Epithelial cell of esophagus (primary cell): ENCODE measurements around the gene SKP1.

Experiments
- DNase-seq: peaks from one replicate; pipeline ENCODE4 v3.0.0; 2010; ENCODE audit warnings: low read depth
- H3K4me3 ChIP-seq: 2 replicates; pipeline ENCODE4 v1.5.1; 2011; ENCODE audit warnings: mild to moderate bottlenecking, low read length, control low read depth
- TF ChIP-seq, protein P1 (sequence below): IDR thresholded peaks from 2 replicates; pipeline ENCODE4 v1.5.1; 2011; ENCODE audit warnings: low read depth, mild to moderate bottlenecking, low read length, control low read depth, inconsistent platforms; ENCODE audit not compliant: insufficient read depth; ENCODE audit errors: missing control alignments

The SKP1 gene

DNA sequence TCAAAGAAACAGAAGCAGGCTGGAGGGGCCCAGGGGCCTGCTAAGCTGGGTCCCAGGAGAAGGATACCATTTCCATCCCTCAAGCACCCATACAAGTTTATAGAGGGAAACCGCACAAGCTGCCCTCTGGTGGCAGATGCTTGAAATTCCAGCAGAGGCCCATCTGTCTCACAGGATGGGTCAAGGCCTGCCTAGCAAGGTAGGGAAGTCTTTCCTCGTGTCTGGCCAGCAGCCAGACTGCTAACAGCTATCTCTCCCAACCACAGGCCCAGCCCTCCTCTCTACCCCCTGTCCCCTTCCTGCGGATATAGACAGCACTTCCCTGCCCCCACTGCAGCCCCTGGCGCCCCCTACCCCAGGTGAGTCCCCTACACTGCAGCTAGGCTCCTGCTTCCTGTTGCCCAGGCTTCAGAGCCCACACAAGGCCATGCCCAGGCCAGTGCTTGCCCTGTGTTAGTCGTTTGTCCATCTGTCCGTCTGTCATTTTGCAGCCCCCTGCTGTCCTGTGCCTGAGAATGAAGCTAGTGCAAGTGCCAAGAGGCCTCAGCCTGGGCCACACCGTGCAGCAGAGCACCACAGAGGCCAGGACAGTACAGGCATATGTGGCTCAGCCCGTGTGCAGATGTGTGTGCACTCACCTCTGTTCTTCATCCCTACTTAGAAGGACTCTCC lies 36.1 kb downstream of the SKP1 start:
- H3K4me3 ChIP-seq, result no peak overlapping the region
- peak; percentile 92 for DNase-seq
- TF ChIP-seq, protein P1, sequence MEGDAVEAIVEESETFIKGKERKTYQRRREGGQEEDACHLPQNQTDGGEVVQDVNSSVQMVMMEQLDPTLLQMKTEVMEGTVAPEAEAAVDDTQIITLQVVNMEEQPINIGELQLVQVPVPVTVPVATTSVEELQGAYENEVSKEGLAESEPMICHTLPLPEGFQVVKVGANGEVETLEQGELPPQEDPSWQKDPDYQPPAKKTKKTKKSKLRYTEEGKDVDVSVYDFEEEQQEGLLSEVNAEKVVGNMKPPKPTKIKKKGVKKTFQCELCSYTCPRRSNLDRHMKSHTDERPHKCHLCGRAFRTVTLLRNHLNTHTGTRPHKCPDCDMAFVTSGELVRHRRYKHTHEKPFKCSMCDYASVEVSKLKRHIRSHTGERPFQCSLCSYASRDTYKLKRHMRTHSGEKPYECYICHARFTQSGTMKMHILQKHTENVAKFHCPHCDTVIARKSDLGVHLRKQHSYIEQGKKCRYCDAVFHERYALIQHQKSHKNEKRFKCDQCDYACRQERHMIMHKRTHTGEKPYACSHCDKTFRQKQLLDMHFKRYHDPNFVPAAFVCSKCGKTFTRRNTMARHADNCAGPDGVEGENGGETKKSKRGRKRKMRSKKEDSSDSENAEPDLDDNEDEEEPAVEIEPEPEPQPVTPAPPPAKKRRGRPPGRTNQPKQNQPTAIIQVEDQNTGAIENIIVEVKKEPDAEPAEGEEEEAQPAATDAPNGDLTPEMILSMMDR, result peak; percentile 86

DNA sequence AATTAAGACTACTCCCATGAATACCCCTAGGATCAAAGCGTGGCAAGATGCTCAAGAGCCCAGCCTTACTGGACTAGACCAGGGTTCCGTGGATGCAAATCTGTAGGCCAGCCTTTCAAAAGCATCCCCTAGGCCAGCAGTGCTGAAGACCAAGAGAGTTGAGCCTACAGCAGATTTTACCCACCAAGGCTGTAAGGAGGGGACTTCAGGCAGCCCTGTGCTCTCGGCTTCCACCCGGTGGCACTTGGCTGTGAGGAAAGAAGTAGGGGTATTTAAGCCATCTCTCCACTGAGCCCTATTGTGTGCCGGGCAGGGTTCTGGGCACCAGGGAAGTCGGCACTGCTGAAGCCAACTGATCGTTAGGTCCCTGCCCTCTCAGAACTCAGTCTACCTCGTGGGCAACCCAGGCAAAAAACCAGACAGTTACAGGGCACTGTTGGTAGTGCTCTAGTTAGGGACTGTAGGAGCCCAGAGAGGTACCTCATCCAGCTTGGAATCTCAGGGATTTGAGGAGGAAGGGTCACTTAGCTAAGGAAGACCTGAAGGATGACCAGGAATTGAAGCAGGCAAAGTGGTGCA lies 36.8 kb downstream of the SKP1 start:
- TF ChIP-seq, protein P1, result no peak
- no peak overlapping the region for H3K4me3 ChIP-seq
- DNase-seq, result no peak

- no peak overlapping the region for H3K4me3 ChIP-seq
- TF ChIP-seq, protein P1, result no peak
- DNase-seq, result no peak
Observed at GRCh38 chr5:134139377-134139851, 37.3 kb downstream of the SKP1 start.

DNA sequence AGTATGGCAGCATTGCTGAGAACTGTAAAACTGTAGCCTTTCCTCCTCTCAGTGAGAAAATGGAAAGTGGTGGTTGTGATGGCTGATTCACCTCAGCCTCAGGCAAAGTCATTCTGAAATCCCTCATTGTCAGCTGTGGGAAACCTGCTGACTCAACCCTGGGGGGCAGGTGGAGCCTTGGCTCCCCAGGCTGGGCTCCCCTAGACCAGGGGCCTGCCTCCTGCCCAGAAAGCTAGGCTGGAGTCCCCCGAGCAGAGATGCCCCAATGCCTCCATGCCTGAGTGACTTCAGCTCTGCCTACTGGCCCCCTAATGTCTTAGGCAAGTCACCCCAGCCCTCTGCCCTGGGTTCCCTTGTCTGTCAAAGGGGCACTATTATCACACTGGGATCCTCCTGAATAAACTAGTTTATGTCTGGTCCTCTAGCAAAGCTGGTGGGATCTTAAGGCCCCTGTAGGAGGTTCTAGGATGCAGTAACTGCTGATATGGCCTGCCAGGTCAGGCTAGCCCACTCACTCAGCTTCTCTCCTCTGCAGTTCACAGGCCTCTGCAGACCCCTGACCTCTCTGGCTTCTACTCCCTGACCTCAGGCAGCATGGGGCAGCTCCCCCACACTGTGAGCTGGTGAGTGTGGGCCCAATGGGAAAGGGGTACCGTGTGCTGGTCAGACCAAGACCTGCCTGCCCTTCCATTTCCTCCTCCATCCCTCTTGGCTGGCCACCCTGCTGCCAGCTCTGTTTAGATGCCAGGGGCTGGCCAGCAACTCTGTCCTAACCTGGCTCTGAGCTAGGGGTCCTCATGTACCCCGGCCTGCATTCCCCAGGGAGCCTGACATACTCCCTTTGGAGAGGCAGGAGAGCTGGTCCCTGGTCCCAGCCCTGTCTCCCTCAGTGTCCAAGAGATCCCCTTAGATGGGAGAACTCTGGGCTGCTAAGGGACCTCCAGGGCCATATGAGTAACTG lies 38.1 kb downstream of the SKP1 start:
- H3K4me3 ChIP-seq, result no peak overlapping the region
- TF ChIP-seq, protein P1, result no peak
- peak; percentile 91 for DNase-seq

DNA sequence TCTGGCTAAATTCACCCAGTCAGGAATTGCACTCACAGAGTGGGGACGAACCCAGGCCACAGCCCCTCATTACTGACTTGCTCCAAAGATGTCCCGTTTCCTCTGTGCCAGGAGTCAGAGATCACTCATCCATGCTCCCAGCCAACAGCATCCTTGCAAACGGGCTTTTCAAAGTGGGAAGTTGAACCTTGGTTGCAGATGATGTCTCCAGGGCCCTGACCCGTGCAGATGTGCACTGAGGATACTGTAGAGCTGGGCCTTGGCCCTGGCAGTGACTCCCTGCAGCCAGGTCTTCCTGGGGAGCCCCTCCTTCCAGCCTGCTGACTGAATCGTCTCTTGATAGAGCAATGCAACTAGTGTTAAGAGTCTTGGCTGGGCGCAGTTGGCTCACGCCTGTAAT lies 40.0 kb downstream of the SKP1 start:
- H3K4me3 ChIP-seq, result no peak overlapping the region
- DNase-seq, result no peak
- TF ChIP-seq, protein P1, result no peak

DNA sequence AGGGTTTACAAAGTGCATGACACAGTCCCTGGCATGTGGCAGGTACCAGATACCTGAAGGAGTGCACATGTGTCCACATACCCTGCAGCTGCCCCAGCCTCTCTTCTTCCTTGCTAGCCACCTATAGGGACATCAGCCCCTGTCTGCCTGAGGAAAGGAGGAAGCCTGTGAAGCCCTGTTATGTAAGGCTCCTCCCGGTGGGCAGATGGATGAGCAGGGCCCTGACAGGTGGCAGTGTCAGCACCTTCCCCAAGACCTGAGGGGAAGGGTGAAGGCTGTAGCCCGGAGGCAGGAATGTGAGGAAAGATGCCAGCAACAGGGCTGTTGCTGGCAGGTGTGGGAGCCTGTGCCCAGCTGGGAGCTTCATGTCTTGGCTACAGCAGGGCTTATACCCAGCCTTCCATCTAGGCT lies 40.5 kb downstream of the SKP1 start:
- TF ChIP-seq, protein P1, result no peak
- no peak overlapping the region for H3K4me3 ChIP-seq

More for the DNA sequence above, 40.5 kb downstream of the SKP1 start:
- no peak for DNase-seq
